ENCODE measurements around the gene AK2. TPM values are rescaled to one million over a fixed set of nuclear protein-coding genes. Genes with fewer than 3 reads are reported as not detected.

Gene AK2
- polyA plus RNA-seq, 3 donors: 68.8 to 180 (median 162) TPM

DNA sequence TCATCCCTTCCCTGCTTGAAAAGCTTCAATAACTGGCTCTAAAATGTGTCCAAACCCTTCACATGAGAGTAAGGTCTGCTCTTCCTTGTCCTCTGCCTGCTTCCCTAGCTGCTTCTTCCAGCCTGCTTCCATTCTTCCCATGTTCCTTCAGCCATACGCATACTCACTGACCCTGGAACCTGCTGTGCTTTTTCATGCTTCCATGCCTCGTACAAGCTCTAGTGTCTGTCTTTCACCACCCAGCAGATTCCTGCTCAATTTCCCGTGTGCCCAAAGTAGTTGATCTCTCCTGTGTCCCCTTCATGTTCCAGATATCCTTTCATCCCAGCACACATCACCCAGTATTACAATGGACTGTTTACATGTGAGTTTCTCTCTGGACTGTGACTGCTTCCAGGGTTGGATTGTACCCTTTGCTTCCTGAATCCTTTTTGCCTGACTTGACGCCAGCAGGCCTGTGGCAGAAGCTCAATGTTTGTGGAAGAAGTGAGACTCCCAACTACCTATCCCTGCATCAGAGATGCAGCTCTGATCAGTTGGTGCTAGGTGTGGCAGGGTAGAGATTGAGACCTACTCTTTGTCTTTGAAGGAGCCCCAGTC is 36.2 kb downstream of the AK2 start:
- no peak overlapping the region for H3K4me3 Mint-ChIP-seq
- intact Hi-C loops (cut with micrococcal nuclease): loop anchor here in 1 of 2 donors (10.0 kb wide), 1 partner anchor 54 kb away; no protein-coding TSS in a partner anchor
- H3K27ac Mint-ChIP-seq: peak overlapping the region in 3 of 7 donors; percentile 21 to 55 (median 49)
- H3K9ac ChIP-seq (ENCODE audit: insufficient read depth, low read length, poor library complexity, severe bottlenecking): no peak overlapping the region
- DNase-seq: no peak
- WGBS (ENCODE audit: insufficient coverage): 93% methylated on average over 3 of the region's 4 CpGs
- TF ChIP-seq CTCF (IDR thresholded peaks at IDR 0.05): no peak
- H3K27me3 ChIP-seq (ENCODE audit: control insufficient read depth in 2 of 2, insufficient read depth in 2 of 2, low read length in 2 of 2): no peaks in the 10 kb centered on the region
- peaks cover 57% of the 10 kb centered on the region for H3K4me1 Mint-ChIP-seq
- no peaks in the 10 kb centered on the region for H4K20me1 ChIP-seq (ENCODE audit: insufficient read depth, low read length)
- H3K36me3 Mint-ChIP-seq: peaks cover 16 to 24% of the 10 kb centered on the region in 2 donors
- no peak overlapping the region for H2AFZ ChIP-seq (ENCODE audit: insufficient read depth, low read depth, low read length, poor library complexity, severe bottlenecking)
- no peak overlapping the region for H3K4me2 ChIP-seq (replicated peaks; ENCODE audit: extremely low read depth, low read length, poor library complexity, severe bottlenecking)
- peaks cover 38 to 39% of the 10 kb centered on the region in 2 donors for H3K4me1 ChIP-seq (ENCODE audit: control insufficient read depth in 1 of 2, insufficient read depth in 2 of 2, low read length in 2 of 2)
- H3K27ac ChIP-seq (ENCODE audit: low read depth in 1 of 2, low read length in 2 of 2): no peak overlapping the region
- H3K36me3 ChIP-seq (replicated peaks in 1 of 2; ENCODE audit: control insufficient read depth in 1 of 2, insufficient read depth in 2 of 2, low read length in 2 of 2): peaks cover 0 to 17% of the 10 kb centered on the region in 2 donors
- no peak overlapping the region for H3K4me3 ChIP-seq (replicated peaks in 1 of 3; ENCODE audit: low read depth in 2 of 3, low read length in 3 of 3)
- peaks cover 0 to 1% (median 0%) of the 10 kb centered on the region in 3 donors for H3K27me3 Mint-ChIP-seq (ENCODE audit: low read depth in 3 of 3)
- peaks cover 9% of the 10 kb centered on the region for H3K79me2 ChIP-seq (ENCODE audit: insufficient read depth, low read length)
- peaks cover 0 to 1% (median 0%) of the 10 kb centered on the region in 7 donors for H3K9me3 Mint-ChIP-seq
- H3K9me3 ChIP-seq (replicated peaks in 1 of 2; ENCODE audit: control insufficient read depth in 1 of 2, insufficient read depth in 1 of 2, low read length in 2 of 2): no peaks in the 10 kb centered on the region

GRCh38 chr1:32998997-32999396 is 37.7 kb downstream of the AK2 start:
- Histone ChIP-seq H3K9ac (ENCODE audit: insufficient read depth, low read length, poor library complexity, severe bottlenecking) (peak overlapping the region; percentile 37), H3K4me3 (replicated peaks in 1 of 3; ENCODE audit: low read depth in 2 of 3, low read length in 3 of 3) (peak overlapping the region in 1 of 3 experiments; percentile 55), H3K79me2 (ENCODE audit: insufficient read depth, low read length) (peaks cover 3% of the 10 kb centered on the region), H3K27ac (ENCODE audit: low read depth in 1 of 2, low read length in 2 of 2) (peak overlapping the region; percentile 66 to 86), H3K36me3 (replicated peaks in 1 of 2; ENCODE audit: control insufficient read depth in 1 of 2, insufficient read depth in 2 of 2, low read length in 2 of 2) (peaks cover 0 to 8% of the 10 kb centered on the region in 2 donors), H3K4me2 (replicated peaks; ENCODE audit: extremely low read depth, low read length, poor library complexity, severe bottlenecking) (peak overlapping the region; percentile 59), H3K4me1 (ENCODE audit: control insufficient read depth in 1 of 2, insufficient read depth in 2 of 2, low read length in 2 of 2) (peaks cover 53 to 55% of the 10 kb centered on the region in 2 donors), H3K9me3 (replicated peaks in 1 of 2; ENCODE audit: control insufficient read depth in 1 of 2, insufficient read depth in 1 of 2, low read length in 2 of 2) (no peaks in the 10 kb centered on the region), H3K27me3 (ENCODE audit: control insufficient read depth in 2 of 2, insufficient read depth in 2 of 2, low read length in 2 of 2) (no peaks in the 10 kb centered on the region), H4K20me1 (ENCODE audit: insufficient read depth, low read length) (no peaks in the 10 kb centered on the region), H2AFZ (ENCODE audit: insufficient read depth, low read depth, low read length, poor library complexity, severe bottlenecking) (no peak overlapping the region)
- TF ChIP-seq CTCF (IDR thresholded peaks at IDR 0.05): no peak
- no peak for DNase-seq
- Mint-ChIP-seq H3K9me3 (peaks cover 0 to 2% (median 0%) of the 10 kb centered on the region in 7 donors), H3K36me3 (peaks cover 16 to 22% of the 10 kb centered on the region in 2 donors), H3K4me1 (peaks cover 69% of the 10 kb centered on the region), H3K27ac (peak overlapping the region in 5 of 7 donors; percentile 33 to 95 (median 87)), H3K27me3 (ENCODE audit: low read depth in 3 of 3) (peaks cover 0 to 4% (median 2%) of the 10 kb centered on the region in 3 donors), H3K4me3 (no peak overlapping the region)
- 91% methylated on average over 4 of the region's 4 CpGs for WGBS (ENCODE audit: insufficient coverage)
- intact Hi-C loops (cut with micrococcal nuclease): no loop called here

All from CD14-positive monocyte (primary cell).